GM12864 (cell line): ENCODE data around the gene CYP3A7.
"Not testable (repeated sequence)": the region's sequence is repeated elsewhere in the genome, so short reads cannot be mapped to it uniquely, and the experiment has no call there.

Experiments
- DNase-seq: peaks from one replicate; pipeline ENCODE4 v3.0.0-alpha.2; 2011; ENCODE audit warnings: low read depth
- H3K4me3 ChIP-seq: 2 replicates; pipeline ENCODE4 v1.5.1; 2011; ENCODE audit warnings: mild to moderate bottlenecking, low read depth, low read length, control low read depth
- CTCF ChIP-seq: IDR thresholded peaks from 2 replicates; pipeline ENCODE4 v1.5.1; 2011; ENCODE audit warnings: low read depth, mild to moderate bottlenecking, moderate library complexity, low read length, control low read depth, inconsistent platforms; ENCODE audit errors: missing control alignments

The CYP3A7 gene

DNA sequence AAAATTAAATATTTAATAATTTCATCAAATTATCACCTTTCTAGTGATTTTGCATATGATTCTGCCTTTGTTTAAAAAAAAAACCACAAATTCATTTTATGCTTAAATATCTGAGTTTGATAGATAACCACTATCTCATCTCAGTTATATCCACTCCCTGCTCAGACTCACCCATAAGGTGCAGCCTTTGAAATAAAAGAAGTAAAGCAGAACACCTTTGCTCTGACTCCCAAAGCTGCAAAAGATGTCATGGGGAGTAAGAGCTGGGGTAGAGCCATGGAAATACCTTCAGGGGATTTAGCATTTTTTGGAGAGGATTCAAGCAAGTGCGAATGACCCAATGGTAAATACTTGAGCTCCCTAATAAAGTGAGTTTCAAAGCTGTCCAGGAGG lies 40.1 kb downstream of the CYP3A7 start:
- H3K4me3 ChIP-seq, result no peak overlapping the region
- DNase-seq, result no peak
- no peak for TF ChIP-seq CTCF

DNA sequence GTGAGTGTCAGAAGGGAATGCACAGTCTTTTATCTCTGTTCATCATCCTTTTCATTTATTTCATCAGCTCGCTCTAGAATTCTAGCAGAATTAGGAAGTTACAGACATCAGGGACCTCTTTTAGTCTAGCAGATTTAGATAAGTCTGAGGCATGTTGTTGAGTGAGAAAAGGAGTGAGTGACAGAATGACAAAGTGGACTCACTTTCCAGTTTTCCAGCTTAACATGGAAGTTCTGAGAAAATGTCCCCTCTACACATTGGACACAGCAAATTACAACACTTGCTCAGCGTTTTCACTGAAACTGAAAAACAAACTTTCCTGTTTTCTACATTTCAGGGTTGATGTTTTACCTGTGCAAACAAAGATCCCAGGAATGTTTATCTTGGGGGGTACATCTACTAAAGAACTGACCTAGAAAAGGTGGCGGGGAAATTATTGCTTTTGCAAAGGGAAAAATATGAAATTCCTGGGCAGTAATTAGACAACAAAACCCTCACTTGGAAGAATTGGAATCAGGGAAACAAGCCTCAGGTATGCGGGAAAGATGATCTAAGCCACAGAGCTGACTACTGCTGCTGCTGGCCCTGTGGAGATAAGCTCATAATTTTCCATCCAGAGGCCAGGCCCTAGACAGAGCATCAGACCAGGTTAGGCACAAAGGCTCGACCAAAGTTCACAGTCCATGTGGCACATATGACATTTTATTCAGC lies 40.6 kb downstream of the CYP3A7 start:
- no peak for TF ChIP-seq CTCF
- no peak for DNase-seq
- no peak overlapping the region for H3K4me3 ChIP-seq

DNA sequence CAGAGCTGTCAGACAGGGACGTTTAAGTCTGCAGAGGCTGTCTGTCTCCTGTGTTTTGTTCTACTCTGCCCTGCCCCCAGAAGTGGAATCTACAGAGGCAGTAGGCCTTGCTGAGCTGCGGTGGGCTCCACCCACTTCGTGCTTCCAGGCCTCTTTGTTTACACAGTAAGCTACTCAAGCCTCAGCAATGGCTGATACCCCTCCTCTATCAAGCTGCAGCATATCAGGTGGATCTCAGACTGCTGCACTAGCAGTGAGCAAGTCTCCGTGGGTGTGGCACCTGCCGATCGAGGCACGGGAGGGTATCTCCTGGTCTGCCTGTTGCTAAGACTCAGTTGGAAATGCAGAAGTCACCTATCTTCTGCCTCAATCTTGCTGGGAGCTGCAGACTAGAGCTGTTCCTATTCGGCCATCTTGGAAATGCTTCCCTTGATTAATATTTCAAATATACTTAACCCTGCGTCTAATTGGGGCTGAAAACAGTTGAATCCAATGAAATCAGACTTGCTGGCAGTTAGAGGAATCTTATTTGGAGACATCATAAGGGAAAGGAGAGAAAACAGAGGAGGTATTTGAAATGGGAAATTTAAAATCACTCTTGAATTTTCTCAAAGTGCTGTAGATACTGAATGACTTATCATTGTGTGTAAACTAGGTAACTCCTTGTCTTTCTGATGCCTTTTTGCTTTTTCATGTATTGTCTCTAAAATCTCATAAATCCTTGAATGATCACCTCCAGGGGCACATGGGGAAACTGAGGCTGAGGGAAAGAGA lies 41.4 kb downstream of the CYP3A7 start:
- no peak overlapping the region for H3K4me3 ChIP-seq
- no peak for TF ChIP-seq CTCF
- DNase-seq, result no peak

- TF ChIP-seq CTCF, result no peak
- H3K4me3 ChIP-seq, result no peak overlapping the region
- no peak for DNase-seq
These were observed 41.9 kb downstream of the CYP3A7 start for GRCh38 chr7:99693100-99693426.

DNA sequence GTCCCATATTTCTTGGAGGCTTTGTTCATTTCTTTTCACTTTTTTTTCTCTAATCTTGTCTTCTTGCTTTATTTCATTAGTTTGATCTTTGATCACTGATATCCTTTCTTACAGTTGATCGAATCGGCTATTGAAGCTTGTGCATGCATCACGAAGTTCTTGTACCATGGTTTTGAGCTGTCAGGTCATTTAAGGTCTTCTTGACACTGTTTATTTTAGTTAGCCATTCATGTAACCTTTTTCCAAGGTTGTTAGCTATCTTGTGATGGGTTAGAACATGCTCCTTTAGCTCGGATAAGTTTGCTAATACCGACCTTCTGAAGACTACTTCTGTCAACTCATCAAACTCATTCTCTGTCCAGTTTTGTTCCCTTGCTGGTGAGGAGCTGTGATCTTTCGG lies 42.4 kb downstream of the CYP3A7 start:
- DNase-seq, result not testable (repeated sequence)

DNA sequence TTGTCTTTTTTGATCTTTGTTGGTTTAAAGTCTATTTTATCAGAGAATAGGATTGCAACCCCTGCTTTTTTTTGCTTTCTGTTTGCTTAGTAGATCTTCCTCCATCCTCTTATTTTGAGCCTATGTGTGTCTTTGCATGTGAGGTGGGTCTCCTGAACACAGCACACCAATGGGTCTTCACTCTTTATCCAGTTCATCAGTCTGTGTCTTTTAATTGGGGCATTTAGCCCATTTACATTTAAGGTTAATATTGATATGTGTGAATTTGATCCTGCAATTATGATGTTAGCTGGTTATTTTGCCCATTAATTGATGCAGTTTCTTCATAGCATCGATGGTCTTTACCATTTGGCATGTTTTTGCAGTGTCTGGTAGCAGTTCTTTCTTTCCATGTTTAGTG lies 43.3 kb downstream of the CYP3A7 start:
- not testable (repeated sequence) for DNase-seq, H3K4me3 ChIP-seq

More for the DNA sequence above, 42.4 kb downstream of the CYP3A7 start:
- not testable (repeated sequence) for H3K4me3 ChIP-seq

DNA sequence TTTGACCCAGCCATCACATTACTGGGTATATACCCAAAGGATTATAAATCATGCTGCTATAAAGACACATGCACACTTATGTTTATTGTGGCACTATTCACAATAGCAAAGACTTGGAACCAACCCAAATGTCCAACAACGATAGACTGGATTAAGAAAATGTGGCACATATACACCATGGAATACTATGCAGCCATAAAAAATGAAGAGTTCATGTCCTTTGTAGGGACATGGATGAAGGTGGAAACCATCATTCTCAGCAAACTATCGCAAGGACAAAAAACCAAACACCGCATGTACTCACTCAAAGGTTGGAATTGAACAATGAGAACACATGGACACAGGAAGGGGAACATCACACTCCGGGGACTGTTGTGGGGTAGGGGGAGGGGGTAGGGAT lies 44.1 kb downstream of the CYP3A7 start:
- H3K4me3 ChIP-seq, DNase-seq: not testable (repeated sequence)

DNA sequence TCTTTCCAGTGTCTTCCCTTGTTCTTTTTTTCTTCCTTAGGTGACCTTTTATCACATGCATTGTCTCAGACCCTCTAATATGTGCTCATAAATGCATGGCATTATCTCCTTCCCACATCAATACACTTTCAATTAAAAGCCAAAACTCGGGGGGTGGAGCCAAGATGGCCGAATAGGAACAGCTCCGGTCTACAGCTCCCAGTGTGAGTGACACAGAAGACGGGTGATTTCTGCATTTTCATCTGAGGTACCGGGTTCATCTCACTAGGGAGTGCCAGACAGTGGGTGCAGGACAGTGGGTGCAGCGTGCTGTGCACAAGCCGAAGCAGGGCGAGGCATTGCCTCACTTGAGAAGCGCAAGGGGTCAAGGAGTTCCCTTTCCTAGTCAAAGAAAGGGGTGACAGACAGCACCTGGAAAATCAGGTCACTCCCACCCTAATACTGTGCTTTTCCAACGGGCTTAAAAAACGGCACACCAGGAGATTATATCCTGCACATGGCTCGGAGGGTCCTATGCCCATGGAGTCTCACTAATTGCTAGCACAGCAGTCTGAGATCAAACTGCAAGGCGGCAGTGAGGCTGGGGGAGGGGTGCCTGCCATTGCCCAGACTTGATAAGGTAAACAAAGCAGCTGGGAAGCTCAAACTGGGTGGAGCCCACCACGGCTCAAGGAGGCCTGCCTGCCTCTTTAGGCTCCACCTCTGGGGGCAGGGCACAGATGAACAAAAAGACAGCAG lies 49.0 kb downstream of the CYP3A7 start:
- DNase-seq, H3K4me3 ChIP-seq: not testable (repeated sequence)
